HepG2 (cell line): ENCODE data around the gene MAP2K7. TPM values are rescaled to one million over a fixed set of nuclear protein-coding genes. Genes with fewer than 3 reads are reported as not detected.

Experiments used
- BRD4 ChIP-seq: sonication (generic); formaldehyde crosslinking; IDR thresholded peaks from 2 replicates; pipeline ENCODE4 v1.4.0; 2020; ENCODE audit warnings: missing genetic modification reagents
- CTCF ChIP-seq: sonication (generic); formaldehyde crosslinking; IDR thresholded peaks from 2 replicates; pipeline ENCODE4 v1.5.0; 2020; ENCODE audit warnings: mild to moderate bottlenecking, missing genetic modification reagents, moderate library complexity
- GMEB1 ChIP-seq: sonication (generic); formaldehyde crosslinking; IDR thresholded peaks from 2 replicates; pipeline ENCODE4 v1.5.1; 2020; ENCODE audit warnings: missing genetic modification reagents, mild to moderate bottlenecking, borderline replicate concordance
- HMGXB3 ChIP-seq: sonication (generic); formaldehyde crosslinking; IDR thresholded peaks from 2 replicates; pipeline ENCODE4 v1.4.0; 2020; ENCODE audit warnings: missing genetic modification reagents, borderline replicate concordance
- IRF9 ChIP-seq: sonication (generic); formaldehyde crosslinking; IDR thresholded peaks from 2 replicates; pipeline ENCODE4 v1.8.0; 2022; ENCODE audit warnings: missing genetic modification reagents, mild to moderate bottlenecking, borderline replicate concordance
- ISL2 ChIP-seq: sonication (generic); formaldehyde crosslinking; IDR thresholded peaks from 2 replicates; pipeline ENCODE4 v1.5.0; 2020; ENCODE audit warnings: missing genetic modification reagents
- JUNB ChIP-seq: sonication (generic); formaldehyde crosslinking; IDR thresholded peaks from 2 replicates; pipeline ENCODE4 v1.8.0; 2022; ENCODE audit warnings: missing genetic modification reagents, mild to moderate bottlenecking, borderline replicate concordance
- MAFF ChIP-seq: IDR thresholded peaks from 2 replicates; pipeline ENCODE4 v1.6.1; 2011; ENCODE audit warnings: low read depth, low read length, improper control_type of control experiment
- MLX ChIP-seq: IDR thresholded peaks from 2 replicates; pipeline ENCODE4 v1.6.1; 2016
- NPAS2 ChIP-seq: sonication (generic); formaldehyde crosslinking; IDR thresholded peaks from 2 replicates; pipeline ENCODE4 v1.8.0; 2022; ENCODE audit warnings: mild to moderate bottlenecking, missing genetic modification reagents, borderline replicate concordance
- RNF219 ChIP-seq: sonication (generic); formaldehyde crosslinking; IDR thresholded peaks from 2 replicates; pipeline ENCODE4 v1.5.0; 2020; ENCODE audit warnings: mild to moderate bottlenecking, missing genetic modification reagents
- ZNF292 ChIP-seq: sonication (generic); formaldehyde crosslinking; IDR thresholded peaks from 2 replicates; pipeline ENCODE4 v1.8.1; 2022; ENCODE audit warnings: mild to moderate bottlenecking, low read depth, missing genetic modification reagents, borderline replicate concordance
- ZSCAN5A ChIP-seq: sonication (generic); formaldehyde crosslinking; IDR thresholded peaks from 2 replicates; pipeline ENCODE4 v1.8.0; 2022; ENCODE audit warnings: mild to moderate bottlenecking, missing genetic modification reagents, borderline replicate concordance
- polyA plus RNA-seq, 8 experiments: library from polyadenylated mRNA; depleted of rRNA in 3 of 8; stranded (reverse) in 7 of 8; unstranded in 1 of 8; fragments of >200 nt; fragmentation: Illumina TruSeq in 4 of 8; extraction: Trizol in 4 of 8; gene quantifications; 2 replicates each; pipeline versions ENCODE4 v1.2.1 to v1.2.3, GENCODE V29; 2011 to 2016; ENCODE audit warnings: low read depth in 4 of 8, missing spikeins in 1 of 8, mixed read lengths in 1 of 8; ENCODE audit not compliant: insufficient read depth in 1 of 8
- total RNA-seq, 5 experiments: library from RNA; depleted of rRNA; stranded (reverse); fragments of >200 nt; fragmentation: Illumina TruSeq; extraction: Trizol; gene quantifications; 2 replicates each; pipeline ENCODE4 v1.2.3, GENCODE V29; 2016; ENCODE audit warnings: low read depth in 1 of 5

The MAP2K7 gene
- total and polyA plus RNA-seq, 2 of the 13 experiments (the other 11 are each of a cell fraction or from before 2014, with no cell fraction given) = 9.0 to 10.8 TPM

GRCh38 chr19:7903244-7904073 lies at the start of gene MAP2K7 (continued):
- TF ChIP-seq HMGXB3 (CRISPR knock-in tag) = peak; percentile 47; the same call in 1 of the 2 replicates
- peak; percentile 99 for TF ChIP-seq CTCF
- peak; percentile 5; the same call in 1 of the 2 replicates for TF ChIP-seq ZSCAN5A (CRISPR knock-in tag)
- peak; percentile 41; the same call in 1 of the 2 replicates for TF ChIP-seq MLX (CRISPR knock-in tag)
- no peak for TF ChIP-seq RNF219 (CRISPR knock-in tag)
- TF ChIP-seq GMEB1 (CRISPR knock-in tag) = peak; percentile 72
- peak; percentile 57 for TF ChIP-seq BRD4 (CRISPR knock-in tag)
- TF ChIP-seq ZNF292 = no peak
- TF ChIP-seq ISL2 (CRISPR knock-in tag) = 0 out of 2 replicates have a peak, but pooled peaks have one; percentile 45
- TF ChIP-seq JUNB (CRISPR knock-in tag) = no peak
- no peak for TF ChIP-seq NPAS2 (CRISPR knock-in tag)
- no peak for TF ChIP-seq MAFF
- peak; percentile 83 for TF ChIP-seq IRF9 (CRISPR knock-in tag)
